ENCODE measurements around the gene LRFN2. TPM values are rescaled to one million over a fixed set of nuclear protein-coding genes. Genes with fewer than 3 reads are reported as not detected.

The LRFN2 gene
- total RNA-seq, 4 donors from 2014 or later: 0.18 to 2.2 (median 0.34) TPM

GRCh38 chr6:40473026-40473425 lies 114.1 kb downstream of the LRFN2 start:
- Histone ChIP-seq H3K4me1 (no peaks in the 10 kb centered on the region), H3K4me3 (no peak overlapping the region), H3K36me3 (no peaks in the 10 kb centered on the region), H3K9me3 (no peaks in the 10 kb centered on the region), H3K27ac (no peak overlapping the region), H3K27me3 (peaks cover 0 to 54% (median 0%) of the 10 kb centered on the region in 4 donors)
- TF ChIP-seq CTCF (IDR thresholded peaks at IDR 0.05) (no peak), POLR2A (IDR thresholded peaks at IDR 0.05) (no peak)
- intact Hi-C loops (cut with DNase I): no loop called here
- 59 to 70% methylated on average over 5 of the region's 6 CpGs for WGBS, 2 donors
- DNase-seq: no peak

GRCh38 chr6:40472353-40472752 lies 114.8 kb downstream of the LRFN2 start:
- Histone ChIP-seq H3K4me3 (no peak overlapping the region), H3K9me3 (no peaks in the 10 kb centered on the region), H3K36me3 (no peaks in the 10 kb centered on the region), H3K27me3 (peaks cover 0 to 47% (median 0%) of the 10 kb centered on the region in 4 donors), H3K27ac (no peak overlapping the region), H3K4me1 (no peaks in the 10 kb centered on the region)
- TF ChIP-seq POLR2A (IDR thresholded peaks at IDR 0.05) (no peak), CTCF (IDR thresholded peaks at IDR 0.05) (no peak)
- no peak for DNase-seq
- WGBS, 2 donors: 29 to 30% methylated on average over 5 of the region's 5 CpGs
- intact Hi-C loops (cut with DNase I): no loop called here

GRCh38 chr6:40471243-40471642 lies 115.9 kb downstream of the LRFN2 start:
- no peak for DNase-seq
- no peak overlapping the region for H3K27ac ChIP-seq
- 64% methylated on average over 3 of the region's 4 CpGs; no CpG with 5 or more reads in 1 of the 2 donors for WGBS, 2 donors
- no peaks in the 10 kb centered on the region for H3K36me3 ChIP-seq
- no peak for TF ChIP-seq POLR2A (IDR thresholded peaks at IDR 0.05)
- no peak for TF ChIP-seq CTCF (IDR thresholded peaks at IDR 0.05)
- no peak overlapping the region for H3K4me3 ChIP-seq
- H3K4me1 ChIP-seq: no peaks in the 10 kb centered on the region
- no peaks in the 10 kb centered on the region for H3K9me3 ChIP-seq
- intact Hi-C loops (cut with DNase I): no loop called here
- peaks cover 0 to 36% (median 0%) of the 10 kb centered on the region in 4 donors for H3K27me3 ChIP-seq

GRCh38 chr6:40469323-40469722 lies 117.8 kb downstream of the LRFN2 start:
- H3K4me3 ChIP-seq: no peak overlapping the region
- H3K36me3 ChIP-seq: no peaks in the 10 kb centered on the region
- no peak for DNase-seq
- 70 to 72% methylated on average over 2 to 3 of the region's 3 CpGs for WGBS, 2 donors
- intact Hi-C loops (cut with DNase I): no loop called here
- H3K4me1 ChIP-seq: no peaks in the 10 kb centered on the region
- TF ChIP-seq CTCF (IDR thresholded peaks at IDR 0.05) (no peak), POLR2A (IDR thresholded peaks at IDR 0.05) (no peak)
- no peak overlapping the region for H3K27ac ChIP-seq
- H3K27me3 ChIP-seq: peaks cover 0 to 37% (median 0%) of the 10 kb centered on the region in 4 donors
- no peaks in the 10 kb centered on the region for H3K9me3 ChIP-seq

DNA sequence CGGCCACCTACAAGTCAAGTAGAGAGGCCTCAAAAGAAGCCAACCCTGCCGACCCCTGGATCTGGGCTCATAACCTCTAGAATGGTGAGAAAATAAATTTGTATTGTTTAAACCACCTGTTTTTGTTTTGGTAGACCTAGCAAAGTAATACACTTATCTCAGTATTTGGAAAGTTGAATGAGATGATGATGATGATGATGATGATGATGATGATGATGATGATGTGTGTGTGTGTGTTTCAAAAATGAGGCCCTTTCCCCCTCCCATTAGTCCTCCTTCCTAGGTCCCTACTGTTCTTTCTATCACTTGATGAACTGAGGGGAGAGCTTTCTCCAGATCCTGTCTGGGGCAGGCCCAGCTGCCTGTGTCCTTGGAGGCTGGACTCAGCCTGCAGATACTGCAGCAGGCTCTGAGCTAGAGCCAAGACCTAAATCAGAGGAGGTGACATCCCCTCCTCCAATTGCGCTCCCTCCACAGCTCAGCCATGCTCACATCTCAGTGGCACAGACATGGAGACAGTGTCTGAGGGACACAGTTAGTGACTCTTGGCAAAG lies 120.1 kb downstream of the LRFN2 start:
- 82 to 85% methylated on average over 2 to 3 of the region's 3 CpGs for WGBS, 2 donors
- no peak overlapping the region for H3K27ac ChIP-seq
- TF ChIP-seq POLR2A (IDR thresholded peaks at IDR 0.05): no peak
- TF ChIP-seq CTCF (IDR thresholded peaks at IDR 0.05): no peak

More for the DNA sequence above, 120.1 kb downstream of the LRFN2 start:
- intact Hi-C loops (cut with DNase I): no loop called here
- DNase-seq: no peak
- H3K36me3 ChIP-seq: no peaks in the 10 kb centered on the region
- no peaks in the 10 kb centered on the region for H3K4me1 ChIP-seq
- H3K27me3 ChIP-seq: peaks cover 0 to 30% (median 0%) of the 10 kb centered on the region in 4 donors
- no peak overlapping the region for H3K4me3 ChIP-seq
- no peaks in the 10 kb centered on the region for H3K9me3 ChIP-seq
